A673 (cell line): ENCODE measurements around the gene OSTF1.

Experiments
- CTCF ChIP-seq: fragments of 300-800, 200-600 bp; sonication (generic); conservative IDR thresholded peaks from 2 replicates; pipeline ENCODE4 v1.5.1; 2017; ENCODE audit warnings: low read depth, mild to moderate bottlenecking, antibody characterized with exemption, low read length, moderate library complexity, mixed read lengths
- EZH2 ChIP-seq: fragments of 200-600 bp; sonication (generic); IDR thresholded peaks from 2 replicates; pipeline ENCODE4 v1.6.1; 2017; ENCODE audit warnings: borderline replicate concordance, low read depth, mild to moderate bottlenecking, mixed read lengths, antibody characterized with exemption, low read length; ENCODE audit not compliant: poor library complexity, severe bottlenecking

- TF ChIP-seq EZH2 = no peak
- TF ChIP-seq CTCF = no peak
Measured at GRCh38 chr9:75149841-75150241, 61.5 kb downstream of the OSTF1 start.
